GM18502 (cell line): ENCODE results near the gene DHRS7B.
"Not testable (repeated sequence)": the region's sequence is repeated elsewhere in the genome, so short reads cannot be mapped to it uniquely, and the experiment has no call there.

Source experiments
- ATAC-seq: cut with Tn5 transposase; IDR thresholded peaks from one replicate; pipeline ENCODE4 v1.9.1; 2021; ENCODE audit warnings: mild to moderate bottlenecking; ENCODE audit not compliant: unreplicated experiment, poor library complexity

DHRS7B gene, protein sequence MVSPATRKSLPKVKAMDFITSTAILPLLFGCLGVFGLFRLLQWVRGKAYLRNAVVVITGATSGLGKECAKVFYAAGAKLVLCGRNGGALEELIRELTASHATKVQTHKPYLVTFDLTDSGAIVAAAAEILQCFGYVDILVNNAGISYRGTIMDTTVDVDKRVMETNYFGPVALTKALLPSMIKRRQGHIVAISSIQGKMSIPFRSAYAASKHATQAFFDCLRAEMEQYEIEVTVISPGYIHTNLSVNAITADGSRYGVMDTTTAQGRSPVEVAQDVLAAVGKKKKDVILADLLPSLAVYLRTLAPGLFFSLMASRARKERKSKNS

DNA sequence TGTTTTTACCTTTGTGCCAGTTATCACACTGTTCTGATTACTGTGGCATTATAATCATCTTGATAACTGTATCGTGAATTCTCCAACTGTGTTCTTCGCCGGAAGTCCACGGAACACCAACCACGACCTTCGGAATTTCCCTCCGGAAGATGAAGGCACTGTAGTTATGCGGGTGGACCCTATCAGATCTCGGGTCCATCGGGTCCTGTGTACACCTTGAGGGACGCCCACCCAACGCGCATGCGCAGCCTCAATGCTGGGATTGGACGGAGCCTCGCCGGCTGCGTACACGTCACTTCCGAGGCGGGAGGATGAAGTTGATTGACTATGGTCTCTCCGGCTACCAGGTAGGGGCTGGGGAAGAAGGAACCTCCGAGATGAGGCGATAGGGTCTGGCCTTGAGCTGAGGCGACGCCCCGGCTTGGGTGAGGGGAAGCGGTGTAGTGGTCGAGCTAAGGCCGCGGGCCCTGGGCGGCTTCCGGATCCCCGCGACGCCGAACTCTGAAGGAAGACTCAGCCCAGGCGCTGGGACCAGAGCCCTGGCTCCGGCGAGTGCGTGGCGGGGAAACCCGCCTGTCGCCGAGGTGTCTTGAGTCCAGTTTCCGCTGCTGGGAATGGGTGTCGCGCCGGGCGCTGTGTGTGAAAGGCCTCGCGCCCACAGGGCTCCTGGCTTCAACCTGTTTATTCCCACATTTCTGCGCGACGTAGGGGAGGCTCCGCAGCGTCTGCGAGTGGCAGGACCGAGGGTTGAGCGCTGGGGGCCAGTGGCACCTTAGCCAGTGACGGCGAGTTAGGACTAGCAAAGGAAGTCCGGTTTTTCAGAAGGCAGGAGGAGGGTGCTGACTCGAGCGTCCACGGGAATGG is at the start of gene DHRS7B:
Gene DHRS7B (plus strand): TSS at position 320 of the 864 bp plus-strand sequence. CDS start 8 bp downstream, at position 328.
- ATAC-seq, result peak; percentile 93

DNA sequence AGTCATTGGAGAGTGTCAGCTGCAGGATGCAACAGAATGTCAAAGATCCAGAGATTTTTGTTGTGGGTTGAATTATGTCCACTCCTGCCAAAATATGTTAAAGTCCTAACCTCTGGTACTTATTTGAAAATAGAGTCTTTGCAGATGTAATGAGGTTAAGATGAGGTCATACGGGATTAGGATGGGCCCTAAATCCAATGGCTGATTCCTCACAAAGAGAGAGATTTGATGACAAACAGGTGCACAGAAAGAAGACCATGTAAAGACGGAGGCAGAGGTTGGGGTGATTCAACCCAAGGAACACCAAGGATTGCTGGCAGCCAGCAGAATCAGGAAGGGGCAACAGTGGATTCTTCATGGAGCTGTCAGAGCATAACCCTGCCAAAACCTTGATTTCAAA is 49.5 kb upstream of the DHRS7B start:
- no peak for ATAC-seq

DNA sequence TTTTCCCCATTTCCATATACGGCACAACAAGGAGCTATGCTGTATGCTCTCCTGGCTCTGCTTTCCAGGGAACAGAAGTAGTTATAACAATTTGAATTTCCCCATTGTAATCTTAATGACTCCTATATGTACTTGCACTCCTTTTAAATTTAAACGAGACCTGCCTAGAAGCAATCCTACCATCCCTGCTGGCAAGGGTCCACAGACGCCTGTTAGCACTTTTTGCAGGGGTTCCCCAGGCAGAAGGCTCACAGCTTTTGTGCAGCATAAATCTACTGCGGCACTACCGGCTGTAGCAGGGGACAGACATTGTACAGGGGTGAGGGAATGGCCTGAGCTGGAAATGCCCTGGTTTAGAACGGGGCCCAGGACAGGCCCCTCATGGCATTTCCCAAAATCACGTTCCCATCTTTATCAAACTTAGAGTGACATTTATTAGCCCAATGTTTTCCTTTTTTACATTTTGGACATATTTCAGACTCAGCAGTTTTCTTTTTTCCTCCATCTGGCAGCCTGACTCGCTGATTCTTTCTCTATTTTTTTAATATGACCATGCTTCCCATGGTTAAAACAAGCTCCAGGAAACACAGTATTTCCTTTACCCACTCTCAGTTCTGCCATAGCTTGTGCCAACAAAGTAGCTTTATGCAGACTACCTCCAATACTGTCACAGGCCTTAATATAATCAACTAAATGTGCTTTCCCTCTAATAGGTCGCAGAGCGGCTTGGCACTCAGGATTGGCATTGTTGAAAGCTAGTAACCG is 48.6 kb upstream of the DHRS7B start:
- no peak for ATAC-seq

DNA sequence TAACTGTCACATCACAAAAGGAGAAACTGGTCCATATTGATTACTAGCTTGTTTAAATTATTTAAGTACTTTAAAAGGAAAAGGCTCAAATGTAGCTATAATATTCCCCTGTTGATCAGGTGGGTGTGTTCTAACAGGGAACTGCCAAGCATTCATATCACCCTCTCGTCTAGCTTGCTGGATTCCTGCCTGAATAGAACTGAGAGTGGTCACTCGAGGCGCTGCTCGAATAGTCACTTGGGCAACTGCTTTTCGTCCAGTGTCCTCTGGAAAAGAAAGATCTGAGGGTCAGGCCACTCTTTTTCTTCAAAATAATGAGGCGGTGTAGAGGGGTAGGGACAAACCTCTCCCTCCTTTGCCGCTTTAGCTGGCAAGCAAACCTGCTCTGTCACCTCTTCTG is 47.6 kb upstream of the DHRS7B start:
- ATAC-seq, result no peak

DNA sequence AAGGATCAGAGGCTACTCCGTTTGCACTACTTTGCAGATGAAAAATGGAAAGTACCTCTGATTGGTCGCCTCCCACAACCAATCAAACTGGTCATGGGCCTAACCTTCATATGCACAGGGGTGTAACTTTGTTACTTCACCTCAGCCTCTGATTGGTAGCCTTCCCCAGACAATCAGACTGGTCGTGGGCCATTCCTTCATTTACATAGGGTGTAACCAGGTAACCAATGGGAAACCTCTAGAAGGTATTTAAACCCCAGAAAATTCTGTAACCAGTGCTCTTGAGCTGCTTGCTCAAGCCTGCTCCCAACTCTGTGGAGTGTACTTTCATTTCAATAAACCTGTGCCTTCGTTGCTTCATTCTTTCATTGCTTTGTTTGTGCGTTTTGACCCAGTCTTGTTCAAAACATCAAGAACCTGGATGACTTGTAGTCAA is 44.7 kb upstream of the DHRS7B start:
- ATAC-seq, result no peak

DNA sequence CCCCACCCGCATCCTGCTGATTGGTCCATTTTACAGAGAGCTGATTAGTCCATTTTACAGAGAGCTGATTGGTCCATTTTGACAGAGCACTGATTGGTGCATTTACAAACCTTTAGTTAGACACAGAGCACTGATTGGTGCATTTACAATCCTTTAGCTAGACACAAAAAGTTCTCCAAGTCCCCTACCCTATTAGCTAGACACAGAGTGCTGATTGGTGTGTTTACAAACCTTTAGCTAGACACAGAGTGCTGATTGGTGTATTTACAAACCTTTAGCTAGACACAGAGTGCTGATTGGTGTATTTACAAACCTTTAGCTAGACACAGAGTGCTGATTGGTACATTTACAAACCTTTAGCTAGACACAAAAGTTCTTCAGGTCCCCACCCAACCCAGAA is 41.5 kb upstream of the DHRS7B start:
- not testable (repeated sequence) for ATAC-seq

DNA sequence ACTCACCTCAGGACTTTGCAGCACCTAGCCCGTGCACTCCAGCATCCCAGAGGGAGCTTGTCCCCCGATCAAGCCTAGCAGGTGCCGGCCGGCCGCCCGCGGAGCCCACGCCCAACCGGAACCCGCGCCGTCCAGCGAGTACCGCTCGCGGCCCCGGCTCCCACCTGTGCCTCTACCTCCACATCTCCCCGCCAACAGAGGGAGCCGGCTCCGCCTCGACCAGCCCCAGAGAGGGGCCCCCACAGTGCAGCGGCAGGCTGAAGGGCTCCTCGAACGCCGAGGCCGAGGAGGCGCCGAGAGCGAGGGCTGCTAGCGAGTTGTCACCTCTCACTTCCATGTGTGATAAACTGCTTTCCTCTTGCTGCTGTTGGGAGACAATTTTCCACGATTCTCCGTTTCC is 41.1 kb upstream of the DHRS7B start:
- no peak for ATAC-seq

DNA sequence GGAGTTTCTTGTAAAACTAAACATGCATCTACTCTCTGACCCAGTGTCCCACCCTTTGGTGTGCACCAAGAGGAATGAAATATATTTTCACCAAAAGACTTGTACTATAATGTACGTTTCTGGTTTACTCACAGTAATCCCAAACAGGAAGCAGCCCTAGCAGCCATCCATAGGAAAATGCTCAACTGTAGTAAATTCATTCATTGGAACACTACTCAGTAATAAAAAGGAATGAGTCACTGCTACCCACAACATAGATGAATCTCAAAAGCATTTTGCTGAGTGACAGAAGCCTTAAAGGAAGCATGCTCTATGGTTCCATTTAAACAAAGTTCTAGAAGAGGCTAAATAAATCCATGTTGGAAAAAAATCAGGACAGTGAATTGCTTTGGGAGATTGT is 37.6 kb upstream of the DHRS7B start:
- ATAC-seq, result no peak

DNA sequence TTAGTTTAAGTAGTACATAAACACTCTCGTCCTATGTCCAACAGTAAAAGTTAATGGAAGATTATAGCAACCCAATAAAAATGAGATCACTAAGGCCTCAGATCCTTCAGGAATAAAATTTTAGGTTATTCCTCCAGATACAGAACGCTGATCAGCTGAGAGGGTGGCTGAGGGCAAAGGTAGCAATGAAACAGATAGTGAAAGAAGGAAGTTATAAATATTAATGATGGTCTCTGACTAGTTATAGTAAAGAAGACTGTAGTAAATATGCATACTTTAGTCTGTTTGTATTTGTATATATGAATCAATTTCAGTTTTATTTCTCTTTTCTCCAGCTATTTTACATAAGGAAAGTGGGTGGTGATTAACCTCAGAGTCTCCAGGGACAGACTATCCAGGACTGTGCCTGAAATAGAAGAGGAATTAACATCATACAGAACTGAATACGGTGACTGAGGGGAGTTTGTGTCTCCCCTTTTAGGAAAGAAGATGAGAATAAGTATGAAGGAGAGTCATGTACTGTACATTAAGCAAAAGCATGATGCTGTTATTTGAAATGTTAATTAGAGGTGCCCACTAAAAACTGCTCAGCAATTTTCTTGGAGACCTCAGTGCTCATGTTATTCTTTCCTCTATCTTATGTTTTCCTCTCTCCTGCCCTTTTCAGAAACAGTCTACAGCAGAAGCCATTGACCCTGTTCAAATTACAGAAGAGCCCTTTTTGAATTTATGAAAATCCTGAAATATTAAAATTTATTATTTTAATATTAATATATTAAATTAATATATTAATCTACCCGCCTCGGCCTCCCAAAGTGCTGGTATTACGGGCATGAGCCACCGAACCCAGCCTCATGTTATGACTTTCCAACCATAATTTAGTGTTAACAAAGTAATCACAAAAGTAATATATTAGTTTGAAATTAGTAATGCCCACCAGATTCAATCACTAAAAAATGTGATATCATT is 36.5 kb upstream of the DHRS7B start:
- ATAC-seq, result no peak

DNA sequence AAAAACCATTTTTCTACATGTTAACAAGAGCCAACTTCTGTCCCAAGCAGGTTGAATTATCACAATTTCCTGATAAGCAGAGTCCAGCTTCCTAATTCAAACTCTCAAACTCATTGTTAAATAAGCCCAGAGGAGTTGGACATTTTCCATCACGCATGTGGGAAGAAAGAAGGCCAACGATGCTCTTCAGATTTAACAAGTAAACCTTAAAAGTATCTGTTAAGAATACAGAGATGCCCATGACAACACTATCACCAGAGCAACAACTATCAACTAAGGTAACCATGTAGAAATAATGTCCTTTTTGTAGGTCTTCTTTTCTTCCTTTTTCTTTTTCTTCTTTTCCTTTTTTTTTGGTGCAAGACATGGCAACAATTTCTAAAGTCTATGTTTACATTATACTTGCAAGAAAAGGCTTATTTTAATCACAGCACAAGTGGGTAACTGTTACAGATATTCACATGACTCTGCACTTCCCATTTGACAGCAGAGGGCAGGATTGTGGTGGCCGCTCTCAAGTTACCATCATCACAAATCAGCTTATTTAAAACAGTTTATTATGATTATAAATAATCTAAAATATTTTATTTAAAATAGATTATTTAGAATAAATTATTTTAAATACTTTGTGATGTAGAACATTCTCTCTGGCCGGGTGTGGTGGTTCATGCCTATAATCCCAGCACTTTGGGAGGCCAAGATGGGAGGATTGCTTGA is 35.7 kb upstream of the DHRS7B start:
- no peak for ATAC-seq

DNA sequence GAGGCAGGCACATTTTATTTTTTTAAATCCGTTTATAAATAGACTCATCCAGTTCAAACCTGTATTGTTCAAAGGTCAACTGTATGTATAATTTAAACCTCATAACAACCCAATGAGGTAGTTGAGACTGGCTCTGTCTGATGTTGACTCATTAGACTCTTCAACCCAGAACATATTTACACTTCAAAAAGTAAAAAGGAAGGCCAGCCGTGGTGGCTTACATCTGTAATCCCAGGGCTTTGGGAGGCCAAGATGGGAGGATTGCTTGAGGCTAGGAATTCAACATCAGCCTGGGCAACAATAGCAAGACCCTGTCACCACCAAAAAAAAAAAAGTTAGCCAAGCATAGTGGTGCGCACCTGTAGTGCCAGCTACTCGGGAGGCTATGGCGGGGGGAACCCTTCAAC is 32.5 kb upstream of the DHRS7B start:
- ATAC-seq, result no peak

DNA sequence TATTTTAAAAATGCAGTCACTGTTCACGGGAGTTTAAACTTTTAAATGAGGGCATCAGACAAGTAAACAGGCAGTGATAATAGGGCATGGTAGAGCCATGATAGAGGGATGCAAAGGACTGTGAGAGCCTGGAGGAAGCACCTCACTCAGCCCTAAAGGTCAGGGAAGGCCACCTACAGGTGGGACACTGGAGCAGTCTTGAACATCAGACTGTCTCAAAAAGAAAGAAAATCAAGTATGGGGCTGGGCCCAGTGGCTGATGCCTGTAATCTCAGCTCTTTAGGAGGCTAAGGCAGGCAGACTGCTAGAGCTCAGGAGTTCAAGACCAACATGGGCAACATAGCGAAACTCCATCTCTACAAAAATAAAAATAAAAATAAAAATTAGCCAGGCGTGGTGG is 31.0 kb upstream of the DHRS7B start:
- no peak for ATAC-seq

DNA sequence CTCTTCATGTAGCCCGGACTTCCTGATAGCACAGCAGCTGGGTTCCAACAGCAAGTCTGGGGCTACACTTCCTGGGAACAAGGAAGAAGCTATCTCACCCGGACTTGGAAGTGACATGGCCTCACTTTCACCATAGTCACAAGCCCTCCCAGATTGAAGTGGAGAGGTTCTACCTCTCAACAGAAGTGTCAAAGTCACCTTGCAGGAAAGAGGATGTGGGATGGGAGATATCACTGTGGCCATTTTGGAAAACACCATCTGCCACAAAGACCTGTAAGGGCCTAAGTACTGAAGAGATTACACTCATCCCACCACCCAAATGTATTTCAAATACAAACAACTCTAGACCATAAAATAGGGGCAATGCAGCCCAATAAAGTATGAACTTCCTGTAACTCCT is 29.9 kb upstream of the DHRS7B start:
- ATAC-seq, result no peak

DNA sequence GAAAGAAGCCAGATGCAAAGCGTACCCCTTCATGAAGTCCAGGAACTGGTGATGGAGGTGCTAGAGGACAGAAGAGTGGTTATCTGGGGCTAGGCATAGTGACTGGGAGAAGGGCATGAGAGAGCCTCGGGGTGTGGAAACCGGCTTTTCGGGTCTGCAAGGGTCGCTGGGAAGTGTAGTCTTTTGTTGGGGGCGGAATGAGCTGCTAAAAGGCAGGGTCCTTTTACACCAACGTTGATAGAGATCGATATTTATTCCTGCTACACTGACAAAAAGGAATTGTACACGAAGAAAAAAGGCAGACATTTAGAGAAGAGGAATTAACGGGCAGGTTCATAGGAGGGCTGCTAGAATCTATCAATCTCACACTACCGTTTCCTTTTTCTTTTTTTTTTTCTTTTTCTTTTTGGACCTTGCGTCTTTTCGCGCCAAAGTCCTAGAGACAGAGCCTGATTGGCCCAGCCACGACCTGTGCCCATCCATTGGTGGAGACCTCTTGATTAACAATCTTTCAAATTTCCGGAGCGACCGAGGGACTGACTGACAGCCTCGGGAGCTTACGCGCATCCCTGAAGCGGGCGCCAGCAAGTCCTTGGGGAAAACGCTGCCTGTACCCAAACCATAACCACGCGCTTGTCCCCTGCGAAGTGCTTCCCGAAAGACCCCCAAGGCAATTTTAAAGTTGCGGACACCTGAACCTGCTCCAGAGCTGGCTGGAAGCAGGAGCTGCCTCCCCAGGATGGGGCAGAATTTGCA is 27.7 kb upstream of the DHRS7B start:
- ATAC-seq, result peak; percentile 95

DNA sequence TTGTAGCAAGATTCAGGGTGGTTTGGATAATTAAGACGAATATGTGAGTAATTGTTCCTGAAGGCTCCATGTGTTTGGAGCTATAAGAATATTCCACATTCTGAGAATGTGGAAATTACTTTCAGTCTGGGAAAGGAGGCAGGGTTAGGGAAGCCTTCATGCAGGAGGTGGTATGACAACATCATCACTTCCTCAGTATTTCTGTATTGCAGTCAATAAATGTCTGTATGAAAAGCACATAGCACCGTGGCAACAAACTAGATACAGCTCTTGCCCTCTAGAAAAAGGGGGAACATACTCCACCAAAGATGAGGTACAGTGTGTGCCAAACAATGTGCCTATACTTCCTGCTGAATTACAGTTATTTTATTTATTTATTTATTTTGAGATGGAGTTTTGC is 26.1 kb upstream of the DHRS7B start:
- ATAC-seq, result no peak

DNA sequence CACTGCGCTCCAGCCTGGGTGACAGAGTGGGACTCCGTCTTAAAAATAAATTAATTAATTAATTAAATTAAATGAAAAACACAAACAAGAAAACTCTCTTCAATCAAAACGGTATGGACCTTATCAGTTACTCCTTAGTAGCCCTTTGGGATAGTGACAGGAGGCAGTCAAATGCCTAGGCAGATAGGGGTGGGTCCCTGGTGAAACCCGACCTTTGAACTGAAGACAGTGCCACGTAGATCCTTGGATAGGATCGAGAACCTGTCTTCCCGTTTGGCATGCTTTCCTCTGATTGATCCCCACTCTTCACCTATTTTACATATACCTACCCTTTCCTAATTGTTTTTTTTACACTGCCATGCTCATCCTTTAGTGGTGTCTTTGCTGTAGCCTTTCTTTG is 22.2 kb upstream of the DHRS7B start:
- no peak for ATAC-seq

DNA sequence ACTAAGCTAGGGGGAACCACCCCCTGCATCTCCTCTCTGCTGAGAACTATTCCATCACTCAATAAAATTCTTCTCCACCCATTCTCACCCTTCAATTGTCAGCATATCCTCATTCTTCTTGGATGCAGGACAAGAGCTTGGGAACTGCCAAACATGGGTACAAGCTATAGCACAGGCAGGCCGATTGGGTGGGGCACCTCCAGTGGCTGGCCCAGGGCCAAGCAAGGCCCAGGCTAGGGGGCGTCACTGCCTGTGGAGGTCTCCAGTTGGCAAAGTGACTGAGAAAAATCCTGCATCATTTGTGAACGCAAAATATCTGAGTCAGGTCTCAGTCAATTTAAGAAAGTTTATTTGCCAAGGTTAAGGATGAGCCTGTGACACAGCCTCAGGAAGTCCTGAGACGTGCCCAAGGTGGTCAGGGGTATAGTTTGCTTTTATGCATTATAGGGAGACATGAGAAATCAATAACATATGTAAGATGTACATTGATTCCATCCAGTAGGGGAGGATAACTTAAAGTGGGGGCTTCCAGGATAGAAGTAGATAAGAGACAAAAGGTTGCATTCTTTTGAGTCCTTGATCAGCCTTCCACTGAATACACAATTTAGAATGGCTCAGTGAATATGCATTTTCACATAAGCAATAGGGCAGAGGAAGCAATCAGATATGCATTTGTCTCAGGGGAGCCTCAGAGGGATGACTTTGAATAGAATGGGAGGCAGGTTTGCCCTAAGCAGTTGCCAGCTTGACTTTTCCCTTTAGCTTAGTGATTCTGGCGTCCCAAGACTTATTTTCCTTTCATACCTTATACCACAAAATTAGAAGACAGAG is 21.5 kb upstream of the DHRS7B start:
- no peak for ATAC-seq

DNA sequence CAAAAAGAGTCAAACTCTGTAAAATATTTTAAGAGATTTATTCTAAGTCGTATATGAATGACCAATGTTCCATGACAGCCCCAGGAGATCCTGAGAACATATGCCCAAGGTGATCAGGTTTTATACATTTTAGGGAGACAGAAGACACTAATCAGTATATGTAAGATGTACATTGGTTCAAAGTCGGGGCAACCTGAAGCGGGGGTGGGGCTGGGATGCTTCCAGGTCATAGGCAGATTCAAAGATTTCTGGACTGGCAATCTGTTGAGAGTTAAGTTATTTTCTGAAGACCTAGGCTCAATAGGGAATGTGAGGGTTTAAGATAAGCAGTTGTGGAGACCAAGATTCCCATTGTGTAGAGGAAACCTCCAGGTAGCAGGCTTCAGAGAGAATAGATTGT is 20.4 kb upstream of the DHRS7B start:
- ATAC-seq, result no peak
